H1 (cell line): Measurements from ENCODE around the gene MID1. TPM values are rescaled to one million over a fixed set of nuclear protein-coding genes. Genes with fewer than 3 reads are reported as not detected.

Experiments
- CTCF ChIA-PET: fragments of 300-600 bp; sonication (Branson Sonifier 250); formaldehyde crosslinking; loops from one replicate; lab custom pipeline; 2021; ENCODE audit not compliant: partially characterized antibody; lab: Charles Lee
- POLR2A ChIA-PET: fragments of 300-600 bp; sonication (Branson Sonifier 250); formaldehyde crosslinking; loops from one replicate; lab custom pipeline; 2021; ENCODE audit warnings: inconsistent platforms; ENCODE audit not compliant: partially characterized antibody; lab: Charles Lee
- DNase-seq, 2 experiments: peaks; one replicate each; pipeline versions ENCODE4 v3.0.0 to v3.0.0-alpha.2; 2010 to 2022; ENCODE audit warnings: low spot score in 2 of 2, low read depth in 1 of 2, mixed read lengths in 1 of 2
- FAIRE-seq: peaks from 2 replicates; lab custom pipeline; 2011; peaks lifted over from hg19 to GRCh38; lab: Jason Lieb, UNC
- H2AFZ ChIP-seq: 2 replicates; pipeline ENCODE4 v1.8.1; 2012; ENCODE audit warnings: low read length, inconsistent platforms
- H2AK5ac ChIP-seq: 2 replicates; pipeline ENCODE4 v1.6.1; 2013; ENCODE audit warnings: low read depth, low read length
- H2BK120ac ChIP-seq: replicated peaks from 2 replicates; pipeline ENCODE3; 2013; ENCODE audit warnings: low read depth, low read length, inconsistent platforms
- H2BK12ac ChIP-seq: 2 replicates; pipeline ENCODE4 v1.6.1; 2013; ENCODE audit warnings: low read depth, low read length
- H2BK15ac ChIP-seq: 2 replicates; pipeline ENCODE4 v1.6.1; 2013; ENCODE audit warnings: low read length
- H2BK20ac ChIP-seq: 2 replicates; pipeline ENCODE4 v1.6.1; 2013; ENCODE audit warnings: low read length
- H2BK5ac ChIP-seq: 2 replicates; pipeline ENCODE4 v1.6.1; 2013; ENCODE audit warnings: low read depth, low read length
- H3K14ac ChIP-seq: 2 replicates; pipeline ENCODE4 v1.6.1; 2013; ENCODE audit warnings: inconsistent platforms; ENCODE audit not compliant: insufficient read length
- H3K18ac ChIP-seq: 2 replicates; pipeline ENCODE4 v1.6.1; 2013; ENCODE audit warnings: low read length; ENCODE audit errors: extremely low read depth
- H3K23ac ChIP-seq: 2 replicates; pipeline ENCODE4 v1.6.1; 2013; ENCODE audit warnings: inconsistent platforms; ENCODE audit not compliant: insufficient read length
- H3K23me2 ChIP-seq: 2 replicates; pipeline ENCODE4 v1.6.1; 2013; ENCODE audit warnings: low read depth, low read length
- H3K27ac ChIP-seq: 2 replicates; pipeline ENCODE4 v1.6.1; 2011; ENCODE audit warnings: low read depth, low read length, inconsistent platforms
- H3K27me3 ChIP-seq, 4 experiments: replicated peaks in 1 of 4; 1 replicate in 1 of 4; 2 replicates in 3 of 4; pipeline versions ENCODE4 v1.6.1 to v1.8.1; 2011 to 2013; ENCODE audit warnings: low read length in 3 of 4, mild to moderate bottlenecking in 3 of 4, inconsistent platforms in 2 of 4, mixed read lengths in 2 of 4, moderate library complexity in 1 of 4; ENCODE audit not compliant: control insufficient read depth in 3 of 4, insufficient read depth in 3 of 4; ENCODE audit errors: extremely low read depth in 1 of 4
- H3K36me3 ChIP-seq, 4 experiments: 2 replicates each; pipeline versions ENCODE4 v1.6.1 to v1.8.1; 2011 to 2013; ENCODE audit warnings: mild to moderate bottlenecking in 4 of 4, low read length in 3 of 4, moderate library complexity in 2 of 4, control low read depth in 1 of 4, inconsistent platforms in 1 of 4; ENCODE audit not compliant: insufficient read depth in 4 of 4, control insufficient read depth in 2 of 4
- H3K4ac ChIP-seq: replicated peaks from 2 replicates; pipeline ENCODE3; 2013; ENCODE audit warnings: low read length, low read depth, mixed read lengths, inconsistent platforms; ENCODE audit not compliant: insufficient read length
- H3K4me1 ChIP-seq, 4 experiments: replicated peaks in 1 of 4; 1 replicate in 1 of 4; 2 replicates in 3 of 4; pipeline versions ENCODE4 v1.6.1 to v1.8.1; 2011 to 2013; ENCODE audit warnings: low read length in 3 of 4, inconsistent platforms in 2 of 4, mixed read lengths in 1 of 4; ENCODE audit not compliant: insufficient read depth in 4 of 4, control insufficient read depth in 3 of 4
- H3K4me2 ChIP-seq, 2 experiments: 2 replicates each; pipeline versions ENCODE4 v1.6.1 to v1.8.1; 2011 to 2013; ENCODE audit warnings: low read depth in 2 of 2, low read length in 2 of 2, control low read depth in 1 of 2, inconsistent platforms in 1 of 2, mild to moderate bottlenecking in 1 of 2; ENCODE audit not compliant: insufficient read depth in 1 of 2
- H3K4me3 ChIP-seq, 4 experiments: fragments of 200-600, 300-600 bp in 1 of 4; sonication (generic), shearing (Covaris generic), sonication (Bioruptor Twin) in 1 of 4; 2 replicates each; pipeline versions ENCODE4 v1.5.1 to v1.8.1; 2011 to 2016; ENCODE audit warnings: low read length in 4 of 4, low read depth in 3 of 4, control low read depth in 2 of 4, inconsistent platforms in 2 of 4, mild to moderate bottlenecking in 2 of 4, mixed read lengths in 1 of 4, moderate library complexity in 1 of 4; ENCODE audit not compliant: insufficient read depth in 2 of 4; ENCODE audit errors: extremely low read depth in 1 of 4
- H3K56ac ChIP-seq: replicated peaks from 2 replicates; pipeline ENCODE3; 2013; ENCODE audit warnings: low read depth, mild to moderate bottlenecking, mixed read lengths, low read length, inconsistent platforms; ENCODE audit not compliant: insufficient read length
- H3K79me1 ChIP-seq: 2 replicates; pipeline ENCODE4 v1.6.1; 2013; ENCODE audit warnings: low read depth, low read length, control low read depth
- H3K79me2 ChIP-seq, 2 experiments: 2 replicates each; pipeline versions ENCODE4 v1.6.1 to v1.8.1; 2012 to 2013; ENCODE audit warnings: low read length in 2 of 2, mild to moderate bottlenecking in 2 of 2, inconsistent platforms in 1 of 2; ENCODE audit not compliant: insufficient read depth in 2 of 2, control insufficient read depth in 1 of 2
- H3K9ac ChIP-seq, 4 experiments: replicated peaks in 1 of 4; 1 replicate in 1 of 4; 2 replicates in 3 of 4; pipeline versions ENCODE4 v1.6.1 to v1.8.1; 2011 to 2013; ENCODE audit warnings: low read depth in 3 of 4, low read length in 3 of 4, control low read depth in 2 of 4, mild to moderate bottlenecking in 2 of 4, moderate library complexity in 2 of 4, inconsistent platforms in 1 of 4; ENCODE audit errors: extremely low read depth in 1 of 4
- H3K9me3 ChIP-seq, 2 experiments: 2 replicates each; pipeline versions ENCODE4 v1.6.1 to v1.8.1; 2012 to 2013; ENCODE audit warnings: mild to moderate bottlenecking in 2 of 2, moderate library complexity in 2 of 2, control low read depth in 1 of 2, inconsistent platforms in 1 of 2, low read depth in 1 of 2, low read length in 1 of 2, mixed read lengths in 1 of 2; ENCODE audit not compliant: insufficient read depth in 2 of 2
- H4K20me1 ChIP-seq, 2 experiments: replicated peaks in 1 of 2; 2 replicates each; pipeline versions ENCODE3 to v1.8.1; 2011 to 2013; ENCODE audit warnings: inconsistent platforms in 2 of 2, low read length in 2 of 2, mild to moderate bottlenecking in 1 of 2; ENCODE audit not compliant: insufficient read depth in 2 of 2, control insufficient read depth in 1 of 2
- H4K5ac ChIP-seq: 2 replicates; pipeline ENCODE4 v1.6.1; 2013; ENCODE audit warnings: low read length, low read depth, mixed read lengths, inconsistent platforms; ENCODE audit not compliant: insufficient read length
- H4K8ac ChIP-seq: 2 replicates; pipeline ENCODE4 v1.8.0; 2013; ENCODE audit warnings: mild to moderate bottlenecking, moderate library complexity, low read length, inconsistent platforms; ENCODE audit not compliant: insufficient read depth; ENCODE audit errors: extremely low read depth
- H4K91ac ChIP-seq: replicated peaks from 2 replicates; pipeline ENCODE3; 2013; ENCODE audit warnings: low read length, mixed read lengths, inconsistent platforms; ENCODE audit not compliant: insufficient read length
- WGBS, 2 experiments: shearing (Covaris generic) in 1 of 2; methylation state at CpG; one replicate each; pipeline versions ENCODE4 v1.1.6 to v1.1.7; 2013 to 2015; ENCODE audit warnings: low lambda C conversion rate in 2 of 2, mixed read lengths in 2 of 2, inconsistent platforms in 1 of 2, low coverage in 1 of 2, missing lambda C conversion rate in 1 of 2; ENCODE audit not compliant: insufficient replicate concordance in 2 of 2, insufficient coverage in 1 of 2, insufficient read length in 1 of 2; ENCODE audit errors: extremely low coverage in 1 of 2, missing lambda C conversion rate in 1 of 2; 5-methylcytosine and 5-hydroxymethylcytosine counted together
- polyA plus RNA-seq, 7 experiments: library from polyadenylated mRNA; depleted of rRNA in 3 of 7; stranded (reverse) in 5 of 7; unstranded in 2 of 7; fragments of >200 nt in 5 of 7; fragments of 200-250 nt in 2 of 7; gene quantifications; 1 replicate in 5 of 7; 2 replicates in 1 of 7; 4 replicates in 1 of 7; pipeline versions ENCODE4 v1.2.1 to v1.2.3, GENCODE V29; 2011 to 2013; ENCODE audit warnings: missing spikeins in 2 of 7, mixed read lengths in 2 of 7
- total RNA-seq: library from RNA; stranded (reverse); fragmentation: NEBNext Ultra II Directional; extraction: Animal tissue kit (Norgen Biotek cat#: 25700); gene quantifications from 2 replicates; pipeline ENCODE4 v1.2.1, GENCODE V29; 2021

MID1 gene
- total and polyA plus RNA-seq, 2 of the 8 experiments (the other 6 are each of a cell fraction or from before 2014, with no cell fraction given) = 12.9 to 54.3 TPM

GRCh38 chrX:10531927-10532326 is 88.5 kb downstream of the MID1 start:
- H3K36me3 ChIP-seq = no peaks in the 10 kb centered on the region
- no peak overlapping the region for H3K4me2 ChIP-seq
- H2AK5ac ChIP-seq = no peak overlapping the region
- POLR2A ChIA-PET = no interaction called here
- no peak overlapping the region for H2AFZ ChIP-seq
- H3K79me1 ChIP-seq = no peaks in the 10 kb centered on the region
- H3K23me2 ChIP-seq = no peaks in the 10 kb centered on the region
- H3K23ac ChIP-seq = no peak overlapping the region
- H3K14ac ChIP-seq = no peak overlapping the region
- H4K8ac ChIP-seq = no peak overlapping the region
- H3K56ac ChIP-seq = no peak overlapping the region
- WGBS, 2 experiments = 92% methylated on average over 1 of the region's 1 CpG; no CpG with 5 or more reads in 1 of the 2 experiments
- no peak overlapping the region for H4K91ac ChIP-seq
- H3K18ac ChIP-seq = no peak overlapping the region
- DNase-seq = no peak
- H3K27me3 ChIP-seq = no peaks in the 10 kb centered on the region
- no peak overlapping the region for H2BK20ac ChIP-seq
- no peak overlapping the region for H3K4me3 ChIP-seq
- no peak overlapping the region for H2BK120ac ChIP-seq
- no peak overlapping the region for H4K5ac ChIP-seq
- no peak overlapping the region for H3K4ac ChIP-seq
- peaks cover 0 to 2% of the 10 kb centered on the region in 2 experiments for H4K20me1 ChIP-seq
- H3K9me3 ChIP-seq = no peaks in the 10 kb centered on the region
- no peak overlapping the region for H2BK12ac ChIP-seq
- H2BK15ac ChIP-seq = no peak overlapping the region
- no peak for FAIRE-seq
- no peak overlapping the region for H2BK5ac ChIP-seq
- no peak overlapping the region for H3K9ac ChIP-seq
- peaks cover 0 to 4% of the 10 kb centered on the region in 2 experiments; a peak in 2 of 4 replicates for H3K79me2 ChIP-seq
- CTCF ChIA-PET = interaction anchor here (1.3 kb wide), 1 partner anchor 13 kb away, joined by 4 read pairs; no protein-coding TSS in a partner anchor
- peaks cover 0 to 4% (median 0%) of the 10 kb centered on the region in 4 experiments; a peak in 1 of 7 replicates for H3K4me1 ChIP-seq
- H3K27ac ChIP-seq = no peak overlapping the region
